IPS-11a (cell line): ENCODE data around the gene TRAF4.
"Not testable (repeated sequence)": the region's sequence is repeated elsewhere in the genome, so short reads cannot be mapped to it uniquely, and the experiment has no call there.

Source experiments
- H3K4me3 ChIP-seq: one replicate; pipeline ENCODE4 v1.5.1; 2013; ENCODE audit warnings: low read depth, low read length, control low read depth

The TRAF4 gene

DNA sequence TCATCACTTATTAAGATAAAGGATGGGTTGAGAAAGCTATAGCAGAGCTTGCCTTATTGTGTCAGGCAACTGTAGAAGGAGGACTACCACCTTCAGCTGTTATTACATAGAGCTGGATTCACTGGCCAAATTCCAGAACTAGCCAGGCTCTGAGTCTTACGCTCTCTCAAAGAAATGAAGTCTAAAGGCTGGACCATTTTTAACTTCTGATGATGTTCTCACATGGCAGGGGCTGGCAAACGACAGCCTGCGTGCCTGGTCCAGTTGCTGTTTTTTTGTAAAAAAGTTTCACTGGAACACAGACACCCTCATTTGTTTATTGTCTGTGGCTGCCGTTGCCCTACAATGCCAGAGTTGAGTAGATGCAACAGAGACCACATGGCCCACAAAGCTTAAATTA lies 21.2 kb downstream of the TRAF4 start:
- no peak overlapping the region for H3K4me3 ChIP-seq

DNA sequence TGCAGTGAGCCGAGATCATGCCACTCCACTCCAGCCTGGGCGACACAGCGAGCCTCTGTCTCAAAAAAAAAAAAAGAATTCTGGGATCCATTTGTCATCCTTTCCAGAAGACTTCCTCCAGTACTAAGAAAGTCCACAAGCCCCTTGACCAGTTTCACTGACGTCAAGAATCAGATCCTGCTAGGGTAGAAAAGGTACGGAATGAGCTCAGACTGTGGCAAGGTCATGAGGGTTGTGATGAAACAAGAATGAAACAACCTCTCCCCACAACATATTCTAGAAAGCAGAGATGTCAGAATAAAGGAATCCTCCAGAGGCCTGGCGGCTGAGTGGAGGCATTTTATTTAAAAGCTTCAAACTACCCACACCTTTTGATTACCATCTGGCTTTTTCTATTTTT lies 29.9 kb downstream of the TRAF4 start:
- no peak overlapping the region for H3K4me3 ChIP-seq

DNA sequence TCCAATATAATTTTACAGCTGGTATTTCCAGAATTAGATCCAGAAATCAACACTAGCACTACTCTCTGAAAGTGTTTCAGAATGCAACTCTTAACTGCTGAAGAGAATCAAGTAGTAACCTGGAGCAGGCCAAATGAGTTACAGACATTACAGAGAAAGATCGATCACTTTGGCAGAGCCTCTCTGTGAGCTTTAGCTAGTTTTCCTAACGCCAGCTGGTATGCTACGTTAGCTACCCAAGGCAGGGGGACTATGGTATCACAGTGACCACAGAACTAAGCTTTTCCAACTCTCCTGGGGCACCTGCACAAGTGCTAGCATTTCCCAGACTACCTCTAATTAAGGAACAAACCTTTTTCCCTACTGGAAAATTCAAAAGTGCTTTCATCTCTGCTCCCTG lies 30.4 kb downstream of the TRAF4 start:
- no peak overlapping the region for H3K4me3 ChIP-seq

DNA sequence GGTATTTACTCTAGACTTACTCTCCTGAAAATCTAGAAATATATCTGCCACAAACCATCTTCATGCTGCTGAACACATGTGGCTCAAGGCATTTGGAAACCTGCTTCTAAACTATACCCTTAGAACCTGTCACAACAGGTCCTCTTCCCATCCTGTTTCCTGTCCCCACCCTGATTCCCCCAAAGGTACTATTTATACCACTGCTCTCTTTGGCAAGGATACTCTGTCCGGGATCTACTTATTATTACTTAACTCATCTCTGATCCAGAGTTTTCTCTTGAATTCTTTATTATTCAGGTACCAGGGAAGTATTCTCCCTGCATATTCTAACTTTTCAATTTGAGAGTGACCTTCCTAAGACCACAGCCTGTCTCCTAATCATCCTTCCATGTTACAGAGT lies 33.4 kb downstream of the TRAF4 start:
- H3K4me3 ChIP-seq = no peak overlapping the region

- H3K4me3 ChIP-seq = not testable (repeated sequence)
Measured at GRCh38 chr17:28779601-28780000, 35.8 kb downstream of the TRAF4 start.

DNA sequence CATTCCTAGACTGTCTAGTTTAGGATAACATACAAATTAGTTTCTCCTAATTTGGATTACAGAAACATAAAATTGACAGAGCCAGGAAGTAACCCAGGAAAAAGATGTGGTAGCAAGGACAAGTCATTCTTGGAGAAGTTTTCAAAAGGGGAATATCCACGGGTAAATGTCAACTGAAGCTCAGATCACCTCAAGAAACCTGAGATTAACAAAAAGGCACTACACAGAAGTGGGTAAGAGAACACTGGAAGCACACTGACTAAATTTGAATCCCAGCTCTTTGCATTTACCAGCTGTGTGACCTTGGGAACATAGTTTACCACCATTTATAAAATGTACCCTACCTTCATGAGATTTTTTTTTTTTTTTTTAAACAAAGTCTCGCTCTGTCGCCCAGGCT lies 39.4 kb downstream of the TRAF4 start:
- H3K4me3 ChIP-seq = no peak overlapping the region

- no peak overlapping the region for H3K4me3 ChIP-seq
Measured at GRCh38 chr17:28788100-28788499, 44.3 kb downstream of the TRAF4 start.

GRCh38 chr17:28792877-28793661 lies 49.3 kb downstream of the TRAF4 start:
- H3K4me3 ChIP-seq = no peak overlapping the region

GRCh38 chr17:28794846-28795441 lies 51.1 kb downstream of the TRAF4 start:
- not testable (repeated sequence) for H3K4me3 ChIP-seq

GRCh38 chr17:28796062-28796461 lies 52.3 kb downstream of the TRAF4 start:
- no peak overlapping the region for H3K4me3 ChIP-seq
